Gastroesophageal sphincter (tissue), 4 donors: ENCODE results near the gene TMEM232. TPM values are rescaled to one million over a fixed set of nuclear protein-coding genes. Genes with fewer than 3 reads are reported as not detected.
"Not testable (repeated sequence)": the region's sequence is repeated elsewhere in the genome, so short reads cannot be mapped to it uniquely, and the experiment has no call there.

Source experiments
- ATAC-seq: fragments of 150-250 bp; one replicate; pipeline ENCODE4 v1.9.1; 2016; ENCODE audit warnings: mild to moderate bottlenecking, moderate library complexity
- H3K27ac ChIP-seq, 4 donors: fragments of 200-600 bp; sonication (generic) in 3 of 4; 1 replicate in 3 of 4; 2 replicates in 1 of 4; pipeline ENCODE4 v1.5.1; 2016 to 2019
- H3K27me3 ChIP-seq: fragments of 200-600 bp; sonication (generic); one replicate; pipeline ENCODE4 v1.5.1; 2019
- H3K36me3 ChIP-seq, 2 donors: fragments of 200-600 bp; sonication (generic); one replicate each; pipeline ENCODE4 v1.5.1; 2019; ENCODE audit warnings: control low read depth in 1 of 2
- H3K4me1 ChIP-seq, 3 donors: fragments of 200-600 bp; sonication (generic); 1 replicate in 2 of 3; 2 replicates in 1 of 3; pipeline ENCODE4 v1.5.1; 2016 to 2019; ENCODE audit warnings: control low read depth in 2 of 3
- H3K4me3 ChIP-seq, 2 donors: fragments of 200-600 bp; sonication (generic); one replicate each; pipeline ENCODE4 v1.5.1; 2019; ENCODE audit warnings: mild to moderate bottlenecking in 1 of 2, moderate library complexity in 1 of 2
- H3K9me3 ChIP-seq, 3 donors: fragments of 200-600 bp; sonication (generic); one replicate each; pipeline ENCODE4 v1.5.1; 2017 to 2019; ENCODE audit warnings: control low read depth in 2 of 3
- CTCF ChIP-seq, 4 experiments: fragments of 200-600 bp in 2 of 4; fragments of 450-650 bp in 2 of 4; sonication (generic) in 1 of 4; IDR thresholded peaks; one replicate each; pipeline ENCODE4 v1.5.1; 2017 to 2019; ENCODE audit warnings: antibody characterized with exemption in 4 of 4, mild to moderate bottlenecking in 2 of 4, moderate library complexity in 2 of 4
- EP300 ChIP-seq: sonication (generic); formaldehyde crosslinking; IDR thresholded peaks from one replicate; pipeline ENCODE4 v1.6.1; 2017; ENCODE audit warnings: antibody characterized with exemption, mild to moderate bottlenecking
- POLR2A ChIP-seq, 2 donors: fragments of 450-650 bp; IDR thresholded peaks; one replicate each; pipeline ENCODE4 v1.6.1; 2017; ENCODE audit warnings: antibody characterized with exemption in 2 of 2, mild to moderate bottlenecking in 2 of 2, moderate library complexity in 1 of 2
- POLR2AphosphoS5 ChIP-seq: sonication (generic); formaldehyde crosslinking; IDR thresholded peaks from one replicate; pipeline ENCODE4 v1.6.1; 2017; ENCODE audit warnings: antibody characterized with exemption
- WGBS, 2 donors: methylation state at CpG; one replicate each; pipeline ENCODE4 v1.1.5; 2018; ENCODE audit warnings: low coverage in 1 of 2; 5-methylcytosine and 5-hydroxymethylcytosine counted together
- total RNA-seq, 4 donors: library from RNA; depleted of rRNA; stranded (reverse); fragments of >200 nt; gene quantifications; one replicate each; pipeline ENCODE4 v1.1.0, GENCODE V29; 2016

Gene TMEM232
- total RNA-seq, 4 donors from 2014 or later = 2.2 to 5.1 (median 3.8) TPM

DNA sequence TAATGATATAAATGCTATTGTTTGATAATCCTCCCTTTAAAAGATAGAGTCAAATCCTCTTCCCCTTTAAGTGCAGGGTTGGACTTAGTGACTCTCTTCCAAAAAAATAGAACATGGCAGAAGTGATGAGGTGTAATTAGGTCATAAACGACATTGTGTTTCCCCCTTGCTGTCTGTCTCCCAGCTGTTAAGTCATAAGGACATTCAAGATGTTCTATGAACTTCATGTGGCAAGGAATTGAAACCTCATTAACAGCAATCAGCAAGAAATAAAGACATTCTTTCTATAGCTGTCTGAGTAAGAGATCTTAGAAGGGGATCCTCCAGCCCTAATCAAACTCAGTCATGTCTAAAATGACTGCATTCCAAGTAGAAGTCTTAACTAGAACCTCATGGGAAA is 9.1 kb upstream of the TMEM232 start:
- WGBS, 2 donors = 30 to 83% methylated on average over 1 of the region's 1 CpG
- H3K4me3 ChIP-seq = no peak overlapping the region
- H3K4me1 ChIP-seq = peaks cover 0 to 16% (median 10%) of the 10 kb centered on the region in 3 donors
- H3K36me3 ChIP-seq = no peaks in the 10 kb centered on the region
- ATAC-seq = no peak
- TF ChIP-seq EP300 (no peak), POLR2A (IDR thresholded peaks at IDR 0.05) (no peak), POLR2AphosphoS5 (no peak), CTCF (IDR thresholded peaks at IDR 0.05) (no peak)
- H3K27me3 ChIP-seq = no peaks in the 10 kb centered on the region
- no peaks in the 10 kb centered on the region for H3K9me3 ChIP-seq
- H3K27ac ChIP-seq = no peak overlapping the region

DNA sequence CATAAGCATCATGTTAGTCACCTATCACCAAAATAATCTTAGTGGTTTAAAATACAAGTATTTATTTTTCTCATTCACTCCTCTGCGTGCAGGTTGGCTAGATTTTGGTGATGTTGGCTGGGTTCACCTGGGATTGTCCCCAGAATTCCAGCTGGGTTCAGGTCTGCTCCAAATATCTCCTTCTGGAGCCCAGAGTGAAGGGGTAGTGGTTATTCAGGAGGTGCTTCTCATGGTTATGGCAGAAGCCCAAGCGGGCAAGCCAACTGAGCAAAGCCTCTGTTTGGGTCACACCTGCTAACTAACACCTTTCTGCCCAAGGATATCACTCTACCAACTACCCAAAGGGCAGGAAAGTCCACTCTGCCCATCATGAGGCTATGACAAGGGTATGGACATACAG is 7.6 kb upstream of the TMEM232 start:
- Histone ChIP-seq H3K27ac (no peak overlapping the region), H3K36me3 (no peaks in the 10 kb centered on the region), H3K4me1 (peaks cover 0 to 4% (median 3%) of the 10 kb centered on the region in 3 donors), H3K27me3 (no peaks in the 10 kb centered on the region), H3K9me3 (no peaks in the 10 kb centered on the region), H3K4me3 (no peak overlapping the region)
- TF ChIP-seq CTCF (IDR thresholded peaks at IDR 0.05) (no peak), EP300 (no peak), POLR2AphosphoS5 (no peak), POLR2A (IDR thresholded peaks at IDR 0.05) (no peak)
- ATAC-seq = no peak
- WGBS, 2 donors = 74 to 100% methylated on average over 1 to 2 of the region's 2 CpGs

- not testable (repeated sequence) for H3K36me3 ChIP-seq, ATAC-seq, H3K4me3 ChIP-seq, H3K9me3 ChIP-seq, H3K27ac ChIP-seq, H3K4me1 ChIP-seq, H3K27me3 ChIP-seq
- no CpG with 5 or more reads among the region's 2 CpGs for WGBS, 2 donors
These were observed 5.0 kb upstream of the TMEM232 start for GRCh38 chr5:110731499-110731898.

DNA sequence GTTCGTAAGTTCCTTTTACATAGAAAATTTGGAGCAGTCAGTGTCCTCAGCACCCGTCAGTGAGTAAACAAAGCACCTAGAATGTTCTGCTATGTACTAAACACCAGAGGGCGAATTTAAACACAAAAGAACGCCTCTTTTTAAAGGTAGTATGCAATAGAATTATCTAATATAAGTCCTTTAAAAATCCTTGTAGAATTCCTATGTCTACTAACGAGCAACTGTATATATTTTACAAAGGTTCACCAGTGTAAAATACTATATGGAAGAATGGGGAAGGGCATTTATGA is 499 bp upstream of the TMEM232 start:
- H3K27ac ChIP-seq = no peak overlapping the region
- peaks cover 0 to 7% (median 0%) of the 10 kb centered on the region in 3 donors for H3K4me1 ChIP-seq
- H3K4me3 ChIP-seq = peak overlapping the region; percentile 45 to 66
- H3K36me3 ChIP-seq = no peaks in the 10 kb centered on the region
- no peaks in the 10 kb centered on the region for H3K9me3 ChIP-seq
- whole genome bisulfite sequencing, 2 donors = 26 to 36% methylated on average over 5 of the region's 5 CpGs
- H3K27me3 ChIP-seq = no peaks in the 10 kb centered on the region
- peak; percentile 12 for ATAC-seq
- TF ChIP-seq EP300 (no peak), POLR2A (IDR thresholded peaks at IDR 0.05) (no peak), POLR2AphosphoS5 (no peak), CTCF (IDR thresholded peaks at IDR 0.05) (no peak)

GRCh38 chr5:110718311-110718710 is 8.2 kb downstream of the TMEM232 start:
- Histone ChIP-seq H3K4me1 (no peaks in the 10 kb centered on the region), H3K36me3 (no peaks in the 10 kb centered on the region), H3K4me3 (no peak overlapping the region), H3K9me3 (no peaks in the 10 kb centered on the region), H3K27ac (no peak overlapping the region), H3K27me3 (no peaks in the 10 kb centered on the region)
- TF ChIP-seq EP300 (no peak), CTCF (IDR thresholded peaks at IDR 0.05) (no peak), POLR2AphosphoS5 (no peak), POLR2A (IDR thresholded peaks at IDR 0.05) (no peak)
- 50 to 61% methylated on average over 2 of the region's 2 CpGs for WGBS, 2 donors
- no peak for ATAC-seq
